DOHH2 (cell line): ENCODE data around the gene SLC47A2.

Source experiments
- H3F3A ChIP-seq: fragments of 200-600 bp; sonication (generic), shearing (Covaris generic); 2 replicates; pipeline ENCODE4 v1.6.0; 2016; ENCODE audit warnings: antibody characterized with exemption, mild to moderate bottlenecking; ENCODE audit not compliant: control insufficient read depth, insufficient read depth
- H3K27ac ChIP-seq: fragments of 200-600 bp; sonication (generic); 2 replicates; pipeline ENCODE4 v1.5.1; 2014; ENCODE audit warnings: low read depth, mild to moderate bottlenecking, low read length, moderate library complexity
- H3K27me3 ChIP-seq: fragments of 200-600 bp; sonication (generic); 2 replicates; pipeline ENCODE4 v1.6.1; 2014; ENCODE audit warnings: mild to moderate bottlenecking, low read length, mixed read lengths; ENCODE audit not compliant: control insufficient read depth
- H3K36me3 ChIP-seq: fragments of 200-600 bp; sonication (generic); 2 replicates; pipeline ENCODE4 v1.6.1; 2014; ENCODE audit warnings: mild to moderate bottlenecking, low read length, moderate library complexity, mixed read lengths; ENCODE audit not compliant: control insufficient read depth
- H3K4me1 ChIP-seq: fragments of 200-600 bp; sonication (generic); 2 replicates; pipeline ENCODE4 v1.6.1; 2014; ENCODE audit warnings: mild to moderate bottlenecking, low read length, mixed read lengths; ENCODE audit not compliant: control insufficient read depth
- H3K4me2 ChIP-seq: fragments of 200-600 bp; sonication (generic); 2 replicates; pipeline ENCODE4 v1.6.0; 2014; ENCODE audit warnings: mild to moderate bottlenecking, low read length, moderate library complexity
- H3K4me3 ChIP-seq: fragments of 200-600 bp; sonication (generic); 2 replicates; pipeline ENCODE4 v1.5.1; 2014; ENCODE audit warnings: mild to moderate bottlenecking, low read length, mixed read lengths
- H3K79me2 ChIP-seq: fragments of 200-600 bp; sonication (generic); 2 replicates; pipeline ENCODE4 v1.6.1; 2014; ENCODE audit warnings: mild to moderate bottlenecking, low read length, mixed read lengths; ENCODE audit not compliant: control insufficient read depth
- H3K9me2 ChIP-seq: fragments of 200-600 bp; sonication (generic); replicated peaks from 2 replicates; pipeline ENCODE4 v1.6.1; 2014; ENCODE audit warnings: mild to moderate bottlenecking, low read length, mixed read lengths; ENCODE audit not compliant: control insufficient read depth
- H3K9me3 ChIP-seq: fragments of 200-600 bp; sonication (generic); 2 replicates; pipeline ENCODE4 v1.6.1; 2014; ENCODE audit warnings: antibody characterized with exemption, low read length, mixed read lengths; ENCODE audit not compliant: control insufficient read depth, insufficient read depth
- H4K20me1 ChIP-seq: fragments of 200-600 bp; sonication (generic); 2 replicates; pipeline ENCODE4 v1.6.0; 2014; ENCODE audit warnings: low read depth, mild to moderate bottlenecking, antibody characterized with exemption, low read length, moderate library complexity; ENCODE audit not compliant: control insufficient read depth, insufficient read depth
- CTCF ChIP-seq: fragments of 200-600 bp; sonication (generic); IDR thresholded peaks from one replicate; pipeline ENCODE4 v1.5.1; 2014; ENCODE audit warnings: antibody characterized with exemption, mild to moderate bottlenecking, low read depth, low read length; ENCODE audit not compliant: poor library complexity, severe bottlenecking
- EZH2phosphoT487 ChIP-seq: fragments of 200-600 bp; sonication (generic); IDR thresholded peaks from 2 replicates; pipeline ENCODE4 v1.6.1; 2017; ENCODE audit warnings: borderline replicate concordance, mild to moderate bottlenecking, antibody characterized with exemption, low read length, moderate library complexity, mixed read lengths

Gene SLC47A2

GRCh38 chr17:19738757-19739156 is 22.4 kb upstream of the SLC47A2 start:
- Histone ChIP-seq H3K79me2 (no peaks in the 10 kb centered on the region), H3K4me2 (no peak overlapping the region), H3K36me3 (no peaks in the 10 kb centered on the region), H3K27ac (no peak overlapping the region), H4K20me1 (no peaks in the 10 kb centered on the region), H3K4me1 (no peaks in the 10 kb centered on the region), H3K9me2 (no peaks in the 10 kb centered on the region), H3K4me3 (no peak overlapping the region), H3K27me3 (no peaks in the 10 kb centered on the region), H3F3A (no peaks in the 10 kb centered on the region), H3K9me3 (no peaks in the 10 kb centered on the region)
- TF ChIP-seq CTCF (no peak), EZH2phosphoT487 (no peak)

DNA sequence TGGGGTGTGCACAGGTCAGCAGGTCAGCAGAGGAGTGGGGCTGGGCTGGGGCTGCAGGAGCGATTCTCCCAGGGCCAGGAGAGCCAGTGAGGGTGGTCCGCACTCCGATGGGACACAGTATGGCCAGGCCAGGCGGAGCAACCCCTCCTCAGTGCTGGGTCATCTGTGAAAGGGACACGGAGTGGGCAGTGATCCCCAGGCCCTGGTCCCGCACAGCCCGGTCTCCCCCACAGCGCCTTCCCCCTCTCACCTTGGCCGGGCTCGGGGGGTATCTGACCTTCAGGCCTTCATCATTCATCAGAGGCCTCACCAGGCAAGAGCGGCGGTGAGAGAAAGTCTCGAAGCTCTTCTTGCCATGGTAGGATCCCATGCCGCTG is 21.7 kb upstream of the SLC47A2 start:
- Histone ChIP-seq H3K9me2 (no peaks in the 10 kb centered on the region), H4K20me1 (no peaks in the 10 kb centered on the region), H3K9me3 (no peaks in the 10 kb centered on the region), H3F3A (no peaks in the 10 kb centered on the region), H3K27me3 (no peaks in the 10 kb centered on the region), H3K79me2 (no peaks in the 10 kb centered on the region), H3K4me2 (no peak overlapping the region), H3K27ac (no peak overlapping the region), H3K4me1 (no peaks in the 10 kb centered on the region), H3K4me3 (no peak overlapping the region), H3K36me3 (no peaks in the 10 kb centered on the region)
- no peak for TF ChIP-seq EZH2phosphoT487
- TF ChIP-seq CTCF, result no peak

DNA sequence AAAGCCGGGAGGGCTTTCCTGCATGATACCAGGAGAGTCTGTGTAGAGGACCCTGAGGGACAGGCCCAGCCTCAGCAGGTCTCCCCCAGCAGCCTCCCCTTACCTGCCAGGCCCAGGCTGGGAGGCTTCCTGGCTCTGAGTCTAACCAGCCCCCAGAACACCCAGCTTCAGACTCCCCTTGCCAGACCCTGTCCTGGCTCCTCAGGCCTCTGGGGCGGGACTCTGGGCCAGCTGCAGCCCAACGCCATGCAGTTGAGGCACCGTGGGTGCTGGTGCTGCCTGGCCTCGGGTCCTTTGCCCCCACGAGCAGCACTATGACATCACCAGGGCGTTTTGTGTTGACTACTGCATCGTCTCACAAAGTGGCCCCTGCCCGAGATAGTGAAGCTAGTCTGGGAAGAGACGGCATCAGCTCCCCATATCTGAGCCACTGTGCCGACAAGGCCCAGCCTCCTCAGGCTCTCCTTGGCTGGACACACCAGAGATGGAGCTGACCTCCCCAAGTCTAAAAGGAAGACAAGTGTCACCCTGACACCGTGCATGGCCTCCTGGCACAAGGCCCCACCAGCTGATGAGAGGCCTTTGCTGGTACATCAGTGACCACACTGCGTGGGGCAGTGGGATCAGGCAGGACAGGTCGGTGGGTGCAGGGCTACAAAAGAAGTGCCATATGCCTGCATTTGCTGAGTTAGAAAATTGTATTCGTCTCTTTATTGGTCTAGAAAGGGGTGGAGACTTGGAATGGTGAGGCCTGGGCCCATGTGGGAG is 21.1 kb upstream of the SLC47A2 start:
- no peak overlapping the region for H3K4me2 ChIP-seq

More for the DNA sequence above, 21.1 kb upstream of the SLC47A2 start:
- Histone ChIP-seq H3K4me3 (no peak overlapping the region), H3K36me3 (no peaks in the 10 kb centered on the region), H3K27ac (no peak overlapping the region), H3K79me2 (no peaks in the 10 kb centered on the region), H3F3A (no peaks in the 10 kb centered on the region), H3K4me1 (no peaks in the 10 kb centered on the region), H3K9me2 (no peaks in the 10 kb centered on the region), H4K20me1 (no peaks in the 10 kb centered on the region), H3K27me3 (no peaks in the 10 kb centered on the region), H3K9me3 (no peaks in the 10 kb centered on the region)
- TF ChIP-seq EZH2phosphoT487 (no peak), CTCF (no peak)
